Caco-2 (cell line): ENCODE results near the gene ZCCHC7. TPM values are rescaled to one million over a fixed set of nuclear protein-coding genes. Genes with fewer than 3 reads are reported as not detected.

Experiments used
- BruUV-seq: library from RNA; stranded (reverse); fragments of 400-500 nt; replicated peaks from 2 replicates; lab custom pipeline; 2021; lab: Mats Ljungman, UMichigan
- CTCF ChIA-PET: fragments of 300-600 bp; sonication (Branson Sonifier 250); formaldehyde crosslinking; loops from one replicate; lab custom pipeline; 2022; ENCODE audit warnings: antibody characterized with exemption; lab: Charles Lee
- POLR2A ChIA-PET: fragments of 300-600 bp; sonication (Branson Sonifier 250); formaldehyde crosslinking; loops from one replicate; lab custom pipeline; 2022; ENCODE audit warnings: antibody characterized with exemption; lab: Charles Lee
- DNase-seq, 2 experiments: peaks; one replicate each; pipeline versions ENCODE4 v3.0.0 to v3.0.0-alpha.2; 2020 to 2022
- H3K27me3 ChIP-seq: replicated peaks from 2 replicates; pipeline ENCODE4 v1.6.0; 2011; ENCODE audit warnings: low read length; ENCODE audit not compliant: control insufficient read depth, insufficient read depth
- H3K36me3 ChIP-seq: 2 replicates; pipeline ENCODE4 v1.5.1; 2011; ENCODE audit warnings: low read length; ENCODE audit not compliant: control insufficient read depth, insufficient read depth
- H3K4me1 ChIP-seq: fragments of 250-450 bp; sonication (Bioruptor Pico); 2 replicates; pipeline ENCODE4 v1.5.1; 2020; ENCODE audit warnings: mild to moderate bottlenecking
- H3K4me3 ChIP-seq: 2 replicates; pipeline ENCODE4 v1.5.1; 2011; ENCODE audit warnings: low read depth, mild to moderate bottlenecking, control low read depth, low read length
- H3K9me3 ChIP-seq: fragments of 250-450 bp; sonication (Bioruptor Pico); 2 replicates; pipeline ENCODE4 v1.5.1; 2020; ENCODE audit warnings: mild to moderate bottlenecking, moderate library complexity
- H3K27ac Mint-ChIP-seq: one replicate; pipeline ENCODE4 v1.8.0; 2022; ENCODE audit warnings: mixed read lengths; ENCODE audit not compliant: unreplicated experiment
- H3K27me3 Mint-ChIP-seq: one replicate; pipeline ENCODE4 v1.8.0; 2022; ENCODE audit warnings: mixed read lengths; ENCODE audit not compliant: insufficient read depth, unreplicated experiment
- H3K36me3 Mint-ChIP-seq: one replicate; pipeline ENCODE4 v1.8.0; 2022; ENCODE audit warnings: mild to moderate bottlenecking, mixed read lengths; ENCODE audit not compliant: insufficient read depth, unreplicated experiment
- H3K4me1 Mint-ChIP-seq: one replicate; pipeline ENCODE4 v1.8.0; 2022; ENCODE audit warnings: low read depth, mixed read lengths; ENCODE audit not compliant: unreplicated experiment
- H3K4me3 Mint-ChIP-seq: one replicate; pipeline ENCODE4 v1.8.0; 2022; ENCODE audit warnings: mild to moderate bottlenecking, moderate library complexity, mixed read lengths; ENCODE audit not compliant: unreplicated experiment
- H3K9me3 Mint-ChIP-seq: one replicate; pipeline ENCODE4 v1.8.0; 2022; ENCODE audit warnings: mixed read lengths; ENCODE audit not compliant: unreplicated experiment
- intact Hi-C: fragments of 100-400 bp; cut with micrococcal nuclease; formaldehyde crosslinking; loops from one replicate; pipeline ENCODE4 v1.10.0; 2022; ENCODE audit not compliant: unreplicated experiment
- total RNA-seq: library from RNA; stranded (reverse); gene quantifications from 2 replicates; pipeline ENCODE4 v1.2.3, GENCODE V29; 2022
- TF ChIP-seq, protein P1 (sequence below), 2 experiments: fragments of 200-600 bp in 1 of 2; IDR thresholded peaks; 1 replicate in 1 of 2; 2 replicates in 1 of 2; pipeline versions ENCODE4 v1.5.1 to v1.8.0; 2011 to 2022; ENCODE audit warnings: antibody characterized with exemption in 1 of 2, control low read depth in 1 of 2, inconsistent platforms in 1 of 2, low read depth in 1 of 2, low read length in 1 of 2, mild to moderate bottlenecking in 1 of 2, moderate library complexity in 1 of 2; ENCODE audit not compliant: insufficient read depth in 1 of 2, severe bottlenecking in 1 of 2, unreplicated experiment in 1 of 2

The ZCCHC7 gene
- total RNA-seq, 1 experiment from 2014 or later = 22.0 TPM

DNA sequence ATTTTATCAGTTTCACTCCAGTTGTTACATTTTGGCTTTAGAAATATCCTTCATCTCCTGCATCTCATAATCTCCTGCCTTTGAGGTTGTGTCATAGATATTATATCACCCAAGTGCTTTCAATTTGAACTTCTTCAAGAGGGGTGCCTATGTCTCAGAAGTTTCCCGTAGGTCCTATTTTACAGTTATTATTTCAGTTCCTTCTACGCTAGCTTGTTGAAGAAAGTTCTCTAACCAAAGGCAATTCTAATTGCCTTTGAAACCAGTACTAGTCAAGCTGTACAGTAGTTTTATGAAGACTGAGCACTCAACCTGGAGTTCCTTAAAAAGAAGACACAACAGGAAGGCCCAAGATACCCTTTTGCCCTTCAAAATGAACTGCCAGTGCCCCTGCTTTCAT is 116.4 kb downstream of the ZCCHC7 start:
- no peaks in the 10 kb centered on the region for H3K36me3 Mint-ChIP-seq
- H3K4me3 Mint-ChIP-seq = no peak overlapping the region
- H3K27me3 ChIP-seq = no peaks in the 10 kb centered on the region
- no peak for DNase-seq
- TF ChIP-seq, protein P1, sequence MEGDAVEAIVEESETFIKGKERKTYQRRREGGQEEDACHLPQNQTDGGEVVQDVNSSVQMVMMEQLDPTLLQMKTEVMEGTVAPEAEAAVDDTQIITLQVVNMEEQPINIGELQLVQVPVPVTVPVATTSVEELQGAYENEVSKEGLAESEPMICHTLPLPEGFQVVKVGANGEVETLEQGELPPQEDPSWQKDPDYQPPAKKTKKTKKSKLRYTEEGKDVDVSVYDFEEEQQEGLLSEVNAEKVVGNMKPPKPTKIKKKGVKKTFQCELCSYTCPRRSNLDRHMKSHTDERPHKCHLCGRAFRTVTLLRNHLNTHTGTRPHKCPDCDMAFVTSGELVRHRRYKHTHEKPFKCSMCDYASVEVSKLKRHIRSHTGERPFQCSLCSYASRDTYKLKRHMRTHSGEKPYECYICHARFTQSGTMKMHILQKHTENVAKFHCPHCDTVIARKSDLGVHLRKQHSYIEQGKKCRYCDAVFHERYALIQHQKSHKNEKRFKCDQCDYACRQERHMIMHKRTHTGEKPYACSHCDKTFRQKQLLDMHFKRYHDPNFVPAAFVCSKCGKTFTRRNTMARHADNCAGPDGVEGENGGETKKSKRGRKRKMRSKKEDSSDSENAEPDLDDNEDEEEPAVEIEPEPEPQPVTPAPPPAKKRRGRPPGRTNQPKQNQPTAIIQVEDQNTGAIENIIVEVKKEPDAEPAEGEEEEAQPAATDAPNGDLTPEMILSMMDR (IDR thresholded peaks at IDR 0.05; ENCODE audit: insufficient read depth in 1 of 2, low read depth in 1 of 2, low read length in 1 of 2, severe bottlenecking in 1 of 2, unreplicated experiment in 1 of 2) = no peak
- H3K4me1 Mint-ChIP-seq = no peaks in the 10 kb centered on the region
- no peaks in the 10 kb centered on the region for H3K9me3 ChIP-seq
- no peak overlapping the region for H3K27ac Mint-ChIP-seq
- POLR2A ChIA-PET = no interaction called here
- intact Hi-C loops = no loop called here
- H3K4me1 ChIP-seq = no peaks in the 10 kb centered on the region
- no TSS peak for BruUV-seq
- CTCF ChIA-PET = no interaction called here
- H3K4me3 ChIP-seq = no peak overlapping the region
- no peaks in the 10 kb centered on the region for H3K36me3 ChIP-seq
- no peaks in the 10 kb centered on the region for H3K9me3 Mint-ChIP-seq
- no peaks in the 10 kb centered on the region for H3K27me3 Mint-ChIP-seq

- intact Hi-C loops = no loop called here
- BruUV-seq = no TSS peak
- Mint-ChIP-seq H3K27ac (no peak overlapping the region), H3K4me3 (no peak overlapping the region), H3K27me3 (no peaks in the 10 kb centered on the region), H3K4me1 (no peaks in the 10 kb centered on the region), H3K36me3 (no peaks in the 10 kb centered on the region), H3K9me3 (no peaks in the 10 kb centered on the region)
- CTCF ChIA-PET = no interaction called here
- H3K36me3 ChIP-seq = no peaks in the 10 kb centered on the region
- no peaks in the 10 kb centered on the region for H3K27me3 ChIP-seq
- no peaks in the 10 kb centered on the region for H3K4me1 ChIP-seq
- DNase-seq = no peak
- no peak overlapping the region for H3K4me3 ChIP-seq
- POLR2A ChIA-PET = interaction anchor here (0.6 kb wide), 1 partner anchor 41 kb away, joined by 6 read pairs; no protein-coding TSS in a partner anchor
- TF ChIP-seq, protein P1 (IDR thresholded peaks at IDR 0.05; ENCODE audit: insufficient read depth in 1 of 2, low read depth in 1 of 2, low read length in 1 of 2, severe bottlenecking in 1 of 2, unreplicated experiment in 1 of 2) = no peak
- no peaks in the 10 kb centered on the region for H3K9me3 ChIP-seq
Observed at GRCh38 chr9:37238122-37238521, 117.7 kb downstream of the ZCCHC7 start.

DNA sequence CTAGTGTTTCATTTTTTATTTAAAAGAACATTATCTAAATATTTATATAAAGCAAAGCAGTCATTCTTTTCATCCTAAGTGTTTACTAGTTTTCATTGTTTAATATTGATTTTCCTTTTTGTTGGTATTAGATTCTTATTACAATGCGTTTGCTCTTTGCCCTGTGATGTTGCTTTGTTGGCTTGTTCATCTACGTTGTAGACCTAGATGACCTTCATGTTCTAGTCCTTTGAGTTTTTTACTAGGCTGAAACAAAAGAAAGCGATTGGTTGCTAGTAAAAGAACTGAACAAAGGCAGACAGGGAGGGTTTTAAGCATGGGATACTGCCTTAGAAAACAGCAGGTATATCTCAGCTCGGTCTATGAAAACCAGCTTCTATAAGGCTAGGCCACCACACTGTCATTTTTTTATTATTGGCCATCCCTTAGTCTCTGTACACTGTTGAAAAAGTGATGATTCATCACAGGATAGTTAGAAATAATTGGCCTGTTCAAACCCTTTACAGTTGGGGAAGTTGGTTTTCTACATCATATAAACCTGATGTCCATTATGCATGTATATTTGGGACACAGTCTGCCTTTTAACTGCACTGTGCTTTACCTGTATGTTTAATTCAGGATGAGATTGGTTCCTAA is 119.0 kb downstream of the ZCCHC7 start:
- no peak for DNase-seq
- Mint-ChIP-seq H3K4me3 (no peak overlapping the region), H3K27me3 (no peaks in the 10 kb centered on the region), H3K27ac (no peak overlapping the region), H3K36me3 (no peaks in the 10 kb centered on the region), H3K4me1 (no peaks in the 10 kb centered on the region), H3K9me3 (no peaks in the 10 kb centered on the region)
- CTCF ChIA-PET = no interaction called here
- Histone ChIP-seq H3K4me3 (no peak overlapping the region), H3K27me3 (no peaks in the 10 kb centered on the region), H3K9me3 (no peaks in the 10 kb centered on the region), H3K4me1 (no peaks in the 10 kb centered on the region), H3K36me3 (no peaks in the 10 kb centered on the region)
- TF ChIP-seq, protein P1 (IDR thresholded peaks at IDR 0.05; ENCODE audit: insufficient read depth in 1 of 2, low read depth in 1 of 2, low read length in 1 of 2, severe bottlenecking in 1 of 2, unreplicated experiment in 1 of 2) = no peak
- POLR2A ChIA-PET = no interaction called here
- intact Hi-C loops = no loop called here
- BruUV-seq = no TSS peak
